Jurkat, Clone E6-1 (cell line): ENCODE results near the gene NEU4.

ENCODE experiments used
- DNase-seq: peaks from one replicate; pipeline ENCODE4 v3.0.0-alpha.2; 2011; ENCODE audit warnings: low read depth, low spot score
- H3K4me3 ChIP-seq: 2 replicates; pipeline ENCODE4 v1.5.1; 2011; ENCODE audit warnings: mild to moderate bottlenecking, low read length, control low read depth, moderate library complexity

NEU4 gene

DNA sequence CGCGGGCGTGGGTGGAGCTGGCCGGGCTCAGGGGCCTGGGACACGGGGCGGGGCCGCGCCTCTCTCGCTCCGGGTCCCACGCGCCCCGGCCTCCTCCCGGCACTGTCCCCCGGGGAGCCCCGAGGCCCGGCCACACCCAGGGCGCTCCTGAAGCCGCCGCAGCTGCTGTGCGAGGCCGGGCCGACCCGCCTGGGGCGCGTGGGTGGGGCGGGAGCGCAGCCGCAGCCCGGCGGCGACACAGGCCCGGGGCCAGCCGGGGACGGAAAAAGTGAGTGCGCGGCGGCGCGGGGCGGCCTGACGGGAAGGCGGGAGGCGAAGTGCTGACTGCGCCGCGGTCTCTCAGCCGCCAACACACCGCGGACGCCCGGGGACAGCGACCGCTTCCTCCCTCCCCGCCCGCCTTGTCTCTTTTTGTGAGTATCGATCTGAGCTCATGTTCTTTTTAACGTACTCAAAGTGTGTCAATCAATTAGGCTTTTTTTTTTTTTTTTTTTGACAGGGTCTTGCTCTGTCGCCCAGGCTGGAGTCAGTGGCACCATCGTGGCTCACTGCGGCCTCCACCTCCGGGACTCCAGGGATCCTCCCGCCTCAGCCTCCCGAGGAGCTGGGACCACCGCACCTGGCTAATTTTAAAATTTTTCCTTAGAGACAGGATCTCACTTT, 35.2 kb downstream of the NEU4 start:
- DNase-seq = no peak
- H3K4me3 ChIP-seq = peak overlapping the region; percentile 23

DNA sequence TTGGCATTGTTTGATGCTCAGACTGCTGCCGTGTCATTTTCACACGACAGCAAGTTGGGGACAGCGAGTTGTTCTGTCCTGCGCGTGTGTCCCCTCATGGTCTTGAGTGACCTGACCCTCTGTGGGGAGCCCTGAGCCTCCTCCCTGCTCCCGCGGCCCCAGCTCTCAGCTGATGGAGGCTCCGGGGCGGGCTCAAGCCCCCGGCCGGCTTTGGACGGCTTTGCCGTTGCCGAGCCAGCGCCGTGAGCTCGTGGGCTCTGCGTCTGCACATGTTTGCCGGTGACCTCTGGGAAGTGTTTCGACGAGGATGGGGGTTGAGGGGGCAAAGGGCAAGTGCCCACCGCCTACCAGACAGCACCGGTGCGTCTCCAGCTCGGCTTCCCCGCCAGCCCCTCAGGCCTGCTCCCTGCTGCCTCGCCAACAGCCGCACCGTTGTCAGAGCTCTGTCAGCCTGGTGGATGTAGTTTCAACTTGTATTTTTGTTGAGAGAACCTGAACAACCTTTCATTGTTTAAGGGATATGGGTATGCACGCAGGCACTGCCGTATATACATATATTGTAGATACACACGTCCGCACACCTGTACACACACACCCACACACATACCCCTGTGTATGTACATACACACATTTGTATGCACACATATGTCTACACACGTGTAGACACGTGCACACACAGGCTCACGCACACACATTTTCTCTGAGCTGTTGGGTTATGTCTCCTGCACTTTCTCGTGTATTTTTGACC, 36.0 kb downstream of the NEU4 start:
- DNase-seq = no peak
- H3K4me3 ChIP-seq = no peak overlapping the region

- DNase-seq = no peak
- no peak overlapping the region for H3K4me3 ChIP-seq
Measured at GRCh38 chr2:241846406-241846805, 37.4 kb downstream of the NEU4 start.

- no peak overlapping the region for H3K4me3 ChIP-seq
- DNase-seq = no peak
Measured at GRCh38 chr2:241848761-241849615, 40.0 kb downstream of the NEU4 start.

- H3K4me3 ChIP-seq = no peak overlapping the region
- DNase-seq = no peak
Measured at GRCh38 chr2:241849616-241850543, 40.9 kb downstream of the NEU4 start.

DNA sequence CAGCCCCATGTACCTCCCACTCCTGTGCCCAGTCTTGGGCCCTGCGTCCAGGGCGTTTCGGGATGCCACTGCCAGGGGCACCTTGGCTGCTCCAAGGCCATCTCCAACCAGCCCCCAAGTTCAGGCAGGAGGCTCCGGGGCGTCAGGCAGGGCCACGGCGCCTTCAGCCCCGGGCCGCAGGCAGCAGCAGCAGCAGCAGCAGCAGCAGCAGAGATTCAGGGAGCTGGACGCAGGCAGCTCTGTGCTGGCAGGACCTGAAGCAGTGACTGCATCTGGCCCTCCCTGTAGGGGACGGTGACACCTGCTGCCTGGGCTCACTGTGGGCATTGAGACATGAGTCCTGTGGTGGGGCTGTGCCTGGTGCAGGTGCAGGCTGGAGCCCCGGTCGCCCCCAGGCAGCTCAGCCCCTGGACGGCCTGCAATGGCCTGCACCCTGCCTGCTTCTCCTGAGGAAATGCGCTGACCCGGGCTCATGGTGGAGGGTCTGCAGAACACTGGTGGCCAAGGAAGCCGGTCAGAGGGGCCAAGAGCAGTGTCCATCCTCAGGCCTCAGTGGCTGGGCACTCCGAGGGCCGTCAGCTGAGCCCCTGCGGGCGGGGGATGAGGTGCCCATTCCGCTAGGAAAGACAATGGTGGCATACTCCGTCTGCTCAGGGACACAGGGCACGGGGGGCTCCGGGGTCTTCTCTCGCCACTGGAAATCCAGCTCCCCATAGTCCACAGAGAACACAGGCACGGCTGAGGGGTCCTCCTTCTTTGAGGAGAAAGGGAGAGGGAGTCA, 41.7 kb downstream of the NEU4 start:
- DNase-seq = no peak
- no peak overlapping the region for H3K4me3 ChIP-seq

DNA sequence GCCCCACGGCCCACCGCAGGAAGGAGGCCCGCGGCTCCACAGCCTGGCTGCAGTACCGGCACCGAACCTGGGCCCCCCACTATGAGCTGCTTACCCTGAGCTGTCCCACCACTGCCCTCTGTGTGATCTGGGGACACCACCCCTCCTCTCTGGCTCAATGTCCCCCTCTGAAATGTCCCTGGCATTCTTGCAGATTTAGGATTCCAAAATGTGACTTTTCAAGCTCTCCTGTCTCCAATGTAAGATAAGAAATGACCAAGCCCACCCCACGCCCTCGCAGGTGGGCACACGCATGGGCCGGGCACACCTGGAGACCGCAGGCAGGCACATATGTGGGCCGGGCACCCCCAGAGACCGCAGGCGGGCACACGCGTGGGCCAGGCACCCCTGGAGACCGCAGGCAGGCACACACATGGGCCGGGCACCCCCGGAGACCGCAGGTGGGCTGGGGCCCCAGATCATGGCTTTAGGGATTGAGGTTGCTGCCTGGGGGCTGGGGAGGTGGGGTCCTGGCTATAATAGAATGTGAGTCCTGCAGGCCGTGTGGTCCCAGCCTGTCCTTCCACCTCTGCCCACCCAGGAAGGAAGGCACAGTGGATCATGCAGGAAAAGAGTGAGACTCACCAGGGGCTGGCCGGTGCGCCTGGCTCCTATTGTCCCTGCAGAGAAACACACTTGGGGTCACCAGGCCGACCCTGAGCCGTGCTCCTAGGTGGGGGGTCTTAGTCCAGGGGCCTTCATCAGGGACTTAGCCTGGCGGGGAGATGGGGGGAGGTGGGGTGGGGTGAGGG, 42.5 kb downstream of the NEU4 start:
- DNase-seq = no peak
- no peak overlapping the region for H3K4me3 ChIP-seq

- H3K4me3 ChIP-seq = no peak overlapping the region
- DNase-seq = no peak
Measured at GRCh38 chr2:241852116-241852980, 43.4 kb downstream of the NEU4 start.

DNA sequence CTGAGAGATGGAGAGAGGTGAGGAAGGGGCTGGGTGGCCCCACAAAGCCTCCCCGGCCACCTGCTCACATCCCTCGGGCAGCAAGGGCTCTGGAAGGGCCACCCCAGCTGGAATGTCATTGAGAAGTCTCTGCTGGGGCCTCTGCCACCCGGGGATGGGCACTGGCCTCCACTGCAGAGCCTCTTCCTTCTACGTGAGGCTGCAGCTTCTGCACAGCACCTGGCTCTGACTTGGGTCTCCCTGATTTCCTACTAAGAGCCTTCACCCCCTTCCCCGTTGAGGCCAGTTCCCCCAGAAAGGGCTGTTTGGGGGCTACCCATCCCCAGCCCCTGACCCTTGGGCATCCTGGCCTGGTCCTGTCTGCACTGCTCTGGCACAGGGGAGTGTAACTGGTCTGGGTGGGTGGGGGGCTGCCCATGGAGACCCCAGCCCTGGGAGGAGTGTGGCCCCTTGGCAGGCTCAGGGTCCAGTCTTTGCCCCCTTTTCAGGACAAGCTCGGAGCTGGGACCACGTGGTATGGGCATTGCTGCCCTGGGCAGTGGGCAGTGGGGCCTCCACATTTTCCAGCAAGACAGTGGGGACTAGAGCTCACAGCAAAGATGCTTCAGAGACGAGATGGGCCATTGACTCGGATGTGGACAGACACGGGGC, 44.1 kb downstream of the NEU4 start:
- DNase-seq = no peak
- no peak overlapping the region for H3K4me3 ChIP-seq

- no peak for DNase-seq
- no peak overlapping the region for H3K4me3 ChIP-seq
Measured at GRCh38 chr2:241853651-241854341, 44.8 kb downstream of the NEU4 start.

DNA sequence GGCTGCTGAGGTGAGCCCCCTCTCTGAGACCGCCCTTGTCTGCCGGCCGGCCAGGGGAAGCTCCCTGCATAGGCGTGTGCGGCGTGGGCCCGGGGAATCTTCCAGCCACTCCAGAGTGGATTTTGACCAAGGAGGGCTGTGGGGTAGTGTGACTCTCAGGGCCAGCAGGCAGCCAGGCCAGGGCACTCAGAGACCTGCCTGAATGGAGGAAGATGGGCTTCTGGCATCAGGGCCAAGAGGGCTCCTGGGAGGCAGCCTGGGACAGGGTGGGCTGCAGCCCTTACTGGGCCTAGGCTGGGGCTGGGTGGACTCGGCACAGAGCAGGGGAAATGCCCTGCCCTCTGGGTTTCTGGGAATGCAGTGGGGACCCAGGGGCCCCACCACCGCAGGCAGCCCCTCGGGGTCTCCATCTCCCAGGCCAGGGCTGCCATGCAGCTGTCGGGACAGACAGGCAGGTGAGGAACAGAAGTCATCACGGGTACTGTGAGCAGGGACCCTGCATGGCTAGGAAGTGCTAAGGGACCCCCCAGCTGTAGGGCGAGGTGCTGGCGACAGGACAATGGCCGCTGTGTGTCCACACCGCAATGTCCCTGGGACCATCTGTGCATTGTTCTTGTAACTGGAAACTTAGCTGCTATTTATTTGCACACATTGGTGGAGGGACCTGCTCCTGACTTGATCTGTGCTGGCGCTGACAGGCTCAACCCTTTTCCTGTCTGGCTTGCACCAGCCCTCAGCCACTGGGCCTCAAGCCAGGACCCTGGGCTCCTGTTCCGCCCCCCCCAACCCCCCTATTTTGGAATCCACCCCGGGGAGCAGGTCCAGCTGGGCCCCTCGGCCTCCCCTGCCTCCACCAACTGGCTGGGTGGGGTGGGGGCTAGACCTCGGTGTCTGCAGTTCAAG, 45.6 kb downstream of the NEU4 start:
- no peak for DNase-seq
- no peak overlapping the region for H3K4me3 ChIP-seq

DNA sequence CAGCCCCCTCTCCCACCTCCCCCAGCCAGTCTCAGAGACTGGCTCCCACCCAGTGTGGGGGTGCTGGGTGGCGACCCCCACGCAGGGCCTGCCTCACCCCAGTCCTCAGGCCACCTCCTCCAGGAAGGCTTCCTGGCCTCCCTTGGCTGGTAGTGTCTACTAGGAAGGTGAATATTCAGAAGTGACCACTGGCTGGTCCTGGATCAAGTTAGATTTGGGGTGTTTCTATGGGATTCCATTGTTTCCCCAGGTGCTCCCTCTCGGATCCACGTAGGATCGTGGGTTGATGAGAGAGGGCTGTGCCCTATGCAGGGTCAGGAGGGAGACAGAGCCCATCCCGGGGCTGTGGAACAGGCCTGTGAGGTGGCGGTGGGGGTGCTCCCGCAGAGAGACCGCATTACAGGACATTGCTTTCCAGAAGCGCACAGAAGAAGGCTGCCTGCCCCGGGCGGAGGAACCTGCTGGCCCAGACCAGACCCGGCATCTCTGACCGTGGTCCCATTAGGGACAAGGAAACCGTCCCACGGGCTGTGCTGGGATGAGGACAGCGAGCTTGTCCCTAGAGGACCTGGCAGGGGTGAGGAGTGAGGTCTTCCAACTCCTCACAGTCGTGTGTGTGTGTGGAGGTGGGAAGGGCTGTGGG, 46.4 kb downstream of the NEU4 start:
- DNase-seq = no peak
- H3K4me3 ChIP-seq = no peak overlapping the region

DNA sequence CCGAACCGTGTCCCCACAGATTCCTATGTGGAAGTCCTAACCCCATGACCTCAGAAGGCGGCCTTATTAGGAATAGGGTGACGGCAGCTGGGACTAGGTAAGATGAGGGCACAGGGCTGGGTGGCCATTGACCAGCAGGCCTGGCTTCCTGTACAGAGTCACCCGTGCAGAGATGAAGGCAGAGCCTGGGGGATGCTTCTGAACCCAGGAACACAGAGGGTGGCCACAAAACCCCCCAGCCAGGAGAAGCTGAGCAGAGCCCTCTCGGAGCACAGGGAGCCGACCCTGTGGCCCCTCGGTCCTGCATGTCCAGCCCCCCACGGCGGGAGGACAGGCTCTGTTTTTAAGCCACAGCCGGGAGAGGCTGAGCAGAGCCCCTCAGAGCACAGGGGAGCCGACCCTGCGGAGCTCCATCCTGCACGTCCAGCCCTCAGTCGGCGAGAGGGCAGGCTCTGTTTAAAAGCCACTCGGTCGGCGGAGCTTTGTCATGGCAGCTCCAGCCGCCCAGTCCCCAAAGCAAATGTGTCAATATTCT, 47.0 kb downstream of the NEU4 start:
- H3K4me3 ChIP-seq = no peak overlapping the region
- no peak for DNase-seq

DNA sequence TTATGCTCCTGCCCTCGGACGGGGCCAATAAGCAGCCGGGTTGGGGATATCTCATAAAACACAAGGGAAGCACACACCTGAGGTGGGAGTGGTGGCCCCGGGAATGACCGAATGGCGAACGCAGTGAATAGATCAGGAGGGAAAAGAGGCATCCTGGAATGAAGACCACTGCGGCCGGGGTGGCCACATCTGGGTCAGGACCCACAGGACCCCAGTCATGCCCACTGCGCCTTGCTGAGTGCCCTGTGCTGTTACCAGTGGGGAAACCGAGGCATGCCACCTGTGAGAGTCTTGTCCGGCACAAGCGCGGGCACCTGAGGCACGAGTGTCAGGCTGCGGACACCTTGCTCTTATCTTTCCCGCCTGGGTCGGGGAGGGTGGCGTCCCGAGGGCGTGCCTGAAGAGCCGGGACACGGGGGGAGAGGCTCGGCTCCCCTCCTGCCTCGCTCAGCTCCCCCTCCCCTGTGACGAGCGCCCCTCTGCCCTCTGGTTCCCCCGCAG, 48.1 kb downstream of the NEU4 start:
- H3K4me3 ChIP-seq = no peak overlapping the region
- DNase-seq = no peak
